HepG2 (cell line): Measurements from ENCODE around the gene CSTPP1. TPM values are rescaled to one million over a fixed set of nuclear protein-coding genes. Genes with fewer than 3 reads are reported as not detected.

Source experiments
- CEBPG ChIP-seq: IDR thresholded peaks from 2 replicates; pipeline ENCODE4 v1.6.1; 2016
- CEBPZ ChIP-seq: IDR thresholded peaks from 2 replicates; pipeline ENCODE4 v1.6.1; 2012; ENCODE audit warnings: low read length, improper control_type of control experiment
- CHD4 ChIP-seq: fragments of 200-600 bp; sonication (generic); IDR thresholded peaks from 2 replicates; pipeline ENCODE4 v1.7.0; 2017; ENCODE audit warnings: mild to moderate bottlenecking, low read length, borderline replicate concordance
- ELF3 ChIP-seq: IDR thresholded peaks from 2 replicates; pipeline ENCODE4 v1.6.1; 2016; ENCODE audit warnings: missing genetic modification reagents, missing compliant biosample characterization
- FOXA3 ChIP-seq: IDR thresholded peaks from 2 replicates; pipeline ENCODE4 v1.6.1; 2016; ENCODE audit warnings: missing genetic modification reagents, missing compliant biosample characterization
- FOXP1 ChIP-seq, 2 experiments: fragments of 450-650 bp in 1 of 2; IDR thresholded peaks; 2 replicates each; pipeline ENCODE4 v1.6.1; 2017 to 2018; ENCODE audit warnings: antibody characterized with exemption in 1 of 2
- MAF1 ChIP-seq: sonication (generic); formaldehyde crosslinking; IDR thresholded peaks from 2 replicates; pipeline ENCODE4 v1.5.0; 2020; ENCODE audit warnings: missing genetic modification reagents, borderline replicate concordance
- MLLT10 ChIP-seq: sonication (generic); formaldehyde crosslinking; IDR thresholded peaks from 2 replicates; pipeline ENCODE4 v1.4.0; 2020; ENCODE audit warnings: missing genetic modification reagents
- NFKBIZ ChIP-seq: IDR thresholded peaks from 2 replicates; pipeline ENCODE4 v1.6.1; 2018; ENCODE audit warnings: missing genetic modification reagents, missing compliant biosample characterization
- NRL ChIP-seq: sonication (generic); formaldehyde crosslinking; IDR thresholded peaks from 2 replicates; pipeline ENCODE4 v1.5.0; 2020; ENCODE audit warnings: missing genetic modification reagents, mild to moderate bottlenecking, moderate library complexity, borderline replicate concordance
- RXRA ChIP-seq: sonication (generic); formaldehyde crosslinking; IDR thresholded peaks from 2 replicates; pipeline ENCODE4 v1.5.1; 2020; ENCODE audit warnings: missing genetic modification reagents
- TGIF2 ChIP-seq: IDR thresholded peaks from 2 replicates; pipeline ENCODE4 v1.6.1; 2016; ENCODE audit warnings: control low read depth, missing compliant biosample characterization
- ZIK1 ChIP-seq: sonication (generic); formaldehyde crosslinking; IDR thresholded peaks from 2 replicates; pipeline ENCODE4 v1.5.0; 2020; ENCODE audit warnings: mild to moderate bottlenecking, low read depth, missing genetic modification reagents, borderline replicate concordance
- ZNF235 ChIP-seq: sonication (generic); formaldehyde crosslinking; IDR thresholded peaks from 2 replicates; pipeline ENCODE4 v1.8.1; 2023; ENCODE audit warnings: mild to moderate bottlenecking, missing genetic modification reagents, borderline replicate concordance
- ZNF331 ChIP-seq: sonication (generic); formaldehyde crosslinking; IDR thresholded peaks from 2 replicates; pipeline ENCODE4 v1.4.0; 2020; ENCODE audit warnings: missing genetic modification reagents
- polyA plus RNA-seq, 8 experiments: library from polyadenylated mRNA; depleted of rRNA in 3 of 8; stranded (reverse) in 7 of 8; unstranded in 1 of 8; fragments of >200 nt; fragmentation: Illumina TruSeq in 4 of 8; extraction: Trizol in 4 of 8; gene quantifications; 2 replicates each; pipeline versions ENCODE4 v1.2.1 to v1.2.3, GENCODE V29; 2011 to 2016; ENCODE audit warnings: low read depth in 4 of 8, missing spikeins in 1 of 8, mixed read lengths in 1 of 8; ENCODE audit not compliant: insufficient read depth in 1 of 8
- total RNA-seq, 5 experiments: library from RNA; depleted of rRNA; stranded (reverse); fragments of >200 nt; fragmentation: Illumina TruSeq; extraction: Trizol; gene quantifications; 2 replicates each; pipeline ENCODE4 v1.2.3, GENCODE V29; 2016; ENCODE audit warnings: low read depth in 1 of 5
- TF ChIP-seq, protein P1 (sequence below): sonication (generic); formaldehyde crosslinking; conservative IDR thresholded peaks from 2 replicates; pipeline ENCODE4 v1.4.0; 2020; ENCODE audit warnings: missing genetic modification reagents
- TF ChIP-seq, protein P2 (sequence below): sonication (generic); formaldehyde crosslinking; IDR thresholded peaks from 2 replicates; pipeline ENCODE4 v1.9.0; 2021; ENCODE audit warnings: missing genetic modification reagents, borderline replicate concordance
- TF ChIP-seq, protein P3 (sequence below): IDR thresholded peaks from 2 replicates; pipeline ENCODE4 v1.6.1; 2016; ENCODE audit warnings: low read depth, borderline replicate concordance

CSTPP1 gene
- total and polyA plus RNA-seq, 2 of the 13 experiments (the other 11 are each of a cell fraction or from before 2014, with no cell fraction given) = 12.3 to 14.6 TPM

- TF ChIP-seq CEBPZ (no peak), NFKBIZ (CRISPR knock-in tag) (0 out of 2 replicates have a peak, but pooled peaks have one; percentile 58), CHD4 (no peak), FOXA3 (CRISPR knock-in tag) (0 out of 2 replicates have a peak, but pooled peaks have one; percentile 25), MAF1 (CRISPR knock-in tag) (no peak), ZNF331 (peak; percentile 49; the same call in 1 of the 2 replicates), CEBPG (CRISPR knock-in tag) (peak; percentile 52; the same call in 1 of the 2 replicates), NRL (no peak), ZNF235 (no peak), ZIK1 (CRISPR knock-in tag) (no peak), ELF3 (CRISPR knock-in tag) (peak; percentile 63), RXRA (no peak), MLLT10 (CRISPR knock-in tag) (no peak), TGIF2 (0 out of 2 replicates have a peak, but pooled peaks have one; percentile 42), FOXP1 (IDR thresholded peaks at IDR 0.05) (no peak), FOXP1 (CRISPR knock-in tag; IDR thresholded peaks at IDR 0.05) (no peak)
- TF ChIP-seq, protein P1, sequence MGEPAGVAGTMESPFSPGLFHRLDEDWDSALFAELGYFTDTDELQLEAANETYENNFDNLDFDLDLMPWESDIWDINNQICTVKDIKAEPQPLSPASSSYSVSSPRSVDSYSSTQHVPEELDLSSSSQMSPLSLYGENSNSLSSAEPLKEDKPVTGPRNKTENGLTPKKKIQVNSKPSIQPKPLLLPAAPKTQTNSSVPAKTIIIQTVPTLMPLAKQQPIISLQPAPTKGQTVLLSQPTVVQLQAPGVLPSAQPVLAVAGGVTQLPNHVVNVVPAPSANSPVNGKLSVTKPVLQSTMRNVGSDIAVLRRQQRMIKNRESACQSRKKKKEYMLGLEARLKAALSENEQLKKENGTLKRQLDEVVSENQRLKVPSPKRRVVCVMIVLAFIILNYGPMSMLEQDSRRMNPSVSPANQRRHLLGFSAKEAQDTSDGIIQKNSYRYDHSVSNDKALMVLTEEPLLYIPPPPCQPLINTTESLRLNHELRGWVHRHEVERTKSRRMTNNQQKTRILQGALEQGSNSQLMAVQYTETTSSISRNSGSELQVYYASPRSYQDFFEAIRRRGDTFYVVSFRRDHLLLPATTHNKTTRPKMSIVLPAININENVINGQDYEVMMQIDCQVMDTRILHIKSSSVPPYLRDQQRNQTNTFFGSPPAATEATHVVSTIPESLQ (CRISPR knock-in tag) = no peak
- TF ChIP-seq, protein P2, sequence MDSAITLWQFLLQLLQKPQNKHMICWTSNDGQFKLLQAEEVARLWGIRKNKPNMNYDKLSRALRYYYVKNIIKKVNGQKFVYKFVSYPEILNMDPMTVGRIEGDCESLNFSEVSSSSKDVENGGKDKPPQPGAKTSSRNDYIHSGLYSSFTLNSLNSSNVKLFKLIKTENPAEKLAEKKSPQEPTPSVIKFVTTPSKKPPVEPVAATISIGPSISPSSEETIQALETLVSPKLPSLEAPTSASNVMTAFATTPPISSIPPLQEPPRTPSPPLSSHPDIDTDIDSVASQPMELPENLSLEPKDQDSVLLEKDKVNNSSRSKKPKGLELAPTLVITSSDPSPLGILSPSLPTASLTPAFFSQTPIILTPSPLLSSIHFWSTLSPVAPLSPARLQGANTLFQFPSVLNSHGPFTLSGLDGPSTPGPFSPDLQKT = no peak
- TF ChIP-seq, protein P3, sequence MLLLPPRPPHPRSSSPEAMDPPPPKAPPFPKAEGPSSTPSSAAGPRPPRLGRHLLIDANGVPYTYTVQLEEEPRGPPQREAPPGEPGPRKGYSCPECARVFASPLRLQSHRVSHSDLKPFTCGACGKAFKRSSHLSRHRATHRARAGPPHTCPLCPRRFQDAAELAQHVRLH (CRISPR knock-in tag) = 0 out of 2 replicates have a peak, but pooled peaks have one; percentile 77
Measured at GRCh38 chr11:47152953-47153950, 216.7 kb downstream of the CSTPP1 start (continued).
